ENCODE results near the gene LSM14A.
A peak's percentile ranks its signal among the peaks of the same experiment; 100 is the strongest.

LSM14A gene

DNA sequence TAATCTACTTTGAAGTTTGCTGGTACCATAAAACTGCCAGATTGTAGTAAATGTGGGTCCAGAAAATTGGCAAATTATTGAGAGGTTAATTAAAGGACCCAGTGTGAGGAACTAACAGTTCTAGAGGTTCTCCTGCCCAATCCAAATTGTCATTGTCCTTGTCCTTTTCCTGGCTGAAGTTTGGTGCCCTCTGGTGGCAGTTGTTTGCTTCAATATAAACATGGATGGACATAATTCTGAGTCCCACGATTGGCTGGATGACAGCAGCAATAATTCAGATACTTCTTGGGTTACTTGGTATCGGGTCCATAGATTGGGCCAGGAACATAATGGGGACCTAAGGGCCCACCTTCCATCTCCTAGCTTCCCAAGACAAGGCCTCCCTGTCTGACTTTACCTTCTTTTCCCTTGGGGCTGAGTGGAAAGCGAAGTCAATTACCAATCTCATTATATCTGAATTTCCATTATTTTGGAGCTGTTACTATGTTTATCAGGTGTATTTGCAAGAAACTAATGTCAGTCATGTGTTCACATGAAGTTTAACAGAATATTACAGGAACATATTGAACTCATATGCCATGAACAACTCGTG, 48.3 kb downstream of the LSM14A start:
- peak; percentile 75 to 83 for DNase-seq (ENCODE audit: low read depth in 2 of 2)
- TF ChIP-seq, protein P1, sequence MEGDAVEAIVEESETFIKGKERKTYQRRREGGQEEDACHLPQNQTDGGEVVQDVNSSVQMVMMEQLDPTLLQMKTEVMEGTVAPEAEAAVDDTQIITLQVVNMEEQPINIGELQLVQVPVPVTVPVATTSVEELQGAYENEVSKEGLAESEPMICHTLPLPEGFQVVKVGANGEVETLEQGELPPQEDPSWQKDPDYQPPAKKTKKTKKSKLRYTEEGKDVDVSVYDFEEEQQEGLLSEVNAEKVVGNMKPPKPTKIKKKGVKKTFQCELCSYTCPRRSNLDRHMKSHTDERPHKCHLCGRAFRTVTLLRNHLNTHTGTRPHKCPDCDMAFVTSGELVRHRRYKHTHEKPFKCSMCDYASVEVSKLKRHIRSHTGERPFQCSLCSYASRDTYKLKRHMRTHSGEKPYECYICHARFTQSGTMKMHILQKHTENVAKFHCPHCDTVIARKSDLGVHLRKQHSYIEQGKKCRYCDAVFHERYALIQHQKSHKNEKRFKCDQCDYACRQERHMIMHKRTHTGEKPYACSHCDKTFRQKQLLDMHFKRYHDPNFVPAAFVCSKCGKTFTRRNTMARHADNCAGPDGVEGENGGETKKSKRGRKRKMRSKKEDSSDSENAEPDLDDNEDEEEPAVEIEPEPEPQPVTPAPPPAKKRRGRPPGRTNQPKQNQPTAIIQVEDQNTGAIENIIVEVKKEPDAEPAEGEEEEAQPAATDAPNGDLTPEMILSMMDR (IDR thresholded peaks at IDR 0.05; ENCODE audit: low read depth, low read length): peak; percentile 75

GRCh38 chr19:34222386-34222785, 50.1 kb downstream of the LSM14A start:
- TF ChIP-seq, protein P1 (IDR thresholded peaks at IDR 0.05; ENCODE audit: low read depth, low read length): no peak

More for the DNA sequence above, 48.3 kb downstream of the LSM14A start:
- H3K4me3 ChIP-seq (replicated peaks in 1 of 2; ENCODE audit: low read depth in 2 of 2, low read length in 2 of 2): no peak overlapping the region

DNA sequence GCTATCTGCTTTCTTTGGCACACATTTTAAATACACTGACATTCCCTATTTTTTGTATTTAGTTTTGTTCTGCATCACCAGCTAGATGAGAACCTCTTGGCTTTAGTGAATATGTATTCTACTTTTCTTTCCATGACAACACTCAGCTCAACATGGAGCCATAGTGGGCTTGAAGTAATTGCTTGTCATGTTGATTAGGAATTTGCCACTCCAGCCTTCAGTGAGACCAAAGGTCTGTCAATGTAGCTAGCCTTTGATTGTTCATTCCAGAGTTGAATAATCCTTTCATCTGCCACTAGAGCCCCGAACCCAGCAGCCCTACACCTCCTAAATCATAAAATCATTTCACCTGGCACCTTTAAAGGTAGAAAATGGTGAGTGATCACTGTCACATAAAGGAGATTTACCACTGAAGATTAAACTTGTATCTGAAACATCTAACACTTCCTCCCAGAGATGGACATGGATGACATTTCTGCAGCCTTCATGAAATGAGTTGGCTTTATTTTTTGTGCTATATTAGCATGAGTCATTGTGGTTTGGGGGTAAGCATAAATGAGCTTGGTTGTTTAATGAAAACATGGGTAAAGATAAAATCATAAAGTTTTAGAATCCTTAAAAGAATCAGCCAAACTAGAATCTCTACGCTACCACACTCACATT, 52.8 kb downstream of the LSM14A start:
- DNase-seq (ENCODE audit: low read depth in 2 of 2): peak; percentile 22 to 51
- TF ChIP-seq, protein P1 (IDR thresholded peaks at IDR 0.05; ENCODE audit: low read depth, low read length): no peak

More at GRCh38 chr19:34222386-34222785, 50.1 kb downstream of the LSM14A start:
- H3K4me3 ChIP-seq (replicated peaks in 1 of 2; ENCODE audit: low read depth in 2 of 2, low read length in 2 of 2): no peak overlapping the region
- no peak for DNase-seq (ENCODE audit: low read depth in 2 of 2)

DNA sequence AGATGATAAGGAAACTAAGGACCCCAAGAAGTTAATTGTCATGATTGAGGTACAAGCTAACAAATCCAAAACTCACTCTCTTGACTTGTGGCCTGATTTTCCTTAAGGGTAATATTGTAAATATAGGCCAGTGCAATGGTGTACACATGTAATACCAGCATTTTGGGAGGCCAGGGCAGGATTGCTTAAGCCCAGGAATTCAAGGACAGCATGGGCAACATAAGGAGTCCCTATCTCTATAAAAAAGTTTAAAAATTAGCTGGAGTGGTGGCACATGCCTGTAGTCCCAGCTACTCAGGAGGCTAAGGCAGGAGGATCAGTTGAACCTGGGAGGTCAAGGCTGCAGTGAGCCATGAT, 53.3 kb downstream of the LSM14A start:
- no peak overlapping the region for H3K4me3 ChIP-seq (replicated peaks in 1 of 2; ENCODE audit: low read depth in 2 of 2, low read length in 2 of 2)
- TF ChIP-seq, protein P1 (IDR thresholded peaks at IDR 0.05; ENCODE audit: low read depth, low read length): no peak
- peak in 1 of 2 donors; percentile 21 for DNase-seq (ENCODE audit: low read depth in 2 of 2)

More for the DNA sequence above, 52.8 kb downstream of the LSM14A start:
- H3K4me3 ChIP-seq (replicated peaks in 1 of 2; ENCODE audit: low read depth in 2 of 2, low read length in 2 of 2): no peak overlapping the region

DNA sequence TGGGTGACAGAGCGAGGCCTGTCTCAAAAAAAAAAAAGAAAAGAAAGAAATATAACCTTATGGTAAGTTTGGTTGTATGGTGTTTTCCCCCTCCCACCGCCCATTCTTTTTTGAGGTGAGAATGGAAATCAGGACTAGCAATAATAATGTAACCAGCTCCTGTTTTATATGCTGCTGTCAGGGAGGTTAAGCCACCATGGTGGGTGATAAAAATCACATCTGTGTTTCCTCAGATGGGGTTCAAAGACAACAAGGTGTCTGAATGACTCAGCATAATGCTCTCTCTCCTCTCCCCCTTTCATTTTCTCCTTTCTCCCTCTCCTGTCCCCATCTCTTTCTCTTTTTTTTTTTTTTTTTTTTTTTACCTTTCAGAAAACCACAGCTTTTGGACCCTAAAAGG, 53.7 kb downstream of the LSM14A start:
- TF ChIP-seq, protein P1 (IDR thresholded peaks at IDR 0.05; ENCODE audit: low read depth, low read length): no peak
- no peak overlapping the region for H3K4me3 ChIP-seq (replicated peaks in 1 of 2; ENCODE audit: low read depth in 2 of 2, low read length in 2 of 2)
- no peak for DNase-seq (ENCODE audit: low read depth in 2 of 2)

DNA sequence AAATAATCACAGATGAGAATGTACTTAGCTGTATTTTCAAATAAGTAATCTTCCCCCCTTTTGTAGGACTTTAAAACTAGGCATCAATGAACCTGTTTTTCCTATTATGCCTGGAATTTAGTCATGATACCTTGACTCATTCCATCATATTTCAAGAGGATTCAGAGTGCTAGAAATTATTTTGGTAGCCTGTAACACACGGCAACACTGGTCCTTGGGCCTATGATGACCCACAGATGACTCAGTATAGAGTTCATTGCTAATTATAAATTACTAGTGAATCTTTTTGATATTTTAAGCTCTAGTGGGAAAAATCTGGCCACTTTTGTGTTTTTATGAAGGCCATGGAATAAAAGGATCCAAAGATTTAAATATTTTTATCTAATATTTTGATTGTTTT, 56.0 kb downstream of the LSM14A start:
- H3K4me3 ChIP-seq (replicated peaks in 1 of 2; ENCODE audit: low read depth in 2 of 2, low read length in 2 of 2): no peak overlapping the region
- TF ChIP-seq, protein P1 (IDR thresholded peaks at IDR 0.05; ENCODE audit: low read depth, low read length): no peak
- DNase-seq (ENCODE audit: low read depth in 2 of 2): peak in 1 of 2 donors; percentile 45
